NCI-H2196 (cell line): ENCODE data around the gene FAM118A.
"Not testable (repeated sequence)": the region's sequence is repeated elsewhere in the genome, so short reads cannot be mapped to it uniquely, and the experiment has no call there.

Source experiments
- DNase-seq: peaks from one replicate; lab custom pipeline; 2025; ENCODE audit not compliant: unreplicated experiment; lab: John Stamatoyannopoulos, UW

FAM118A gene

DNA sequence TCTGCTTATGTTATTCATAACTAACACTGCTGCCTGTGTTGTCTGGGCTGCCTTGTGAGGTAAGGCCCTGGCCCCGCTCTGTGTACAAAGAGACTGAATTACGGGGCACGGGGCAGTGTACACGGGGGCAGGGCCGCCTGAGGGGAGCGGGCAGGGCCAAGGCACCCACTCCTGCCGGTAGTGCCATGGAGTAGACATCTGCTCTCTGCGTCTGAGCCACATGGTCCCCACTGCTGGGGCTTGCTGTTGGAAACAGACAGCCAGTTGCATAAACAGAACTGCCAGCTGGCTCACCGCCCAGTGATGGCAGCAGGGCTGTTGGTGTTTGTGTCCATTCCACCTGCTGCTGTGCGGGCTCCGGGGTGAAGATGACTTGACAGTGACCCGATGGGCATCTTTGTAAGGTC lies 19.8 kb downstream of the FAM118A start:
- peak; percentile 89 for DNase-seq

DNA sequence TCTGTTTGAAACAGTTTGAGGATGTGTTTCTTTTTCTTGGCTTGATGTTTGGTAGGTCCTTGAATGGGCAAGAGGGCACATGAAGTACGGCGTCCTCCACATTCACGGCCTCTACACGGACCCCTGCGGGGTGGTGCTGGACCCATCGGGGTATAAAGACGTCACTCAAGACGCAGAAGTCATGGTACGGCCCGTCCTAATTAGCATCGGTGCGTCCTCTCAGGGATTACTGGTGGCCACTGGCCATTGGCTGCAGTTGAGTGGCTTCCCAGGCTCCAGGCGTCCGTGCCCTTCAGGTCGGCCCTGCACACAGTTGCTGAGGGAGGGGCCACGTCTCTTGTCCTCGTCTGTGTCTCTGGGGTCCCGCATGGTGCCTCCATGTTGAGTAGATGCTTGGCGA lies 20.8 kb downstream of the FAM118A start:
- DNase-seq, result no peak

DNA sequence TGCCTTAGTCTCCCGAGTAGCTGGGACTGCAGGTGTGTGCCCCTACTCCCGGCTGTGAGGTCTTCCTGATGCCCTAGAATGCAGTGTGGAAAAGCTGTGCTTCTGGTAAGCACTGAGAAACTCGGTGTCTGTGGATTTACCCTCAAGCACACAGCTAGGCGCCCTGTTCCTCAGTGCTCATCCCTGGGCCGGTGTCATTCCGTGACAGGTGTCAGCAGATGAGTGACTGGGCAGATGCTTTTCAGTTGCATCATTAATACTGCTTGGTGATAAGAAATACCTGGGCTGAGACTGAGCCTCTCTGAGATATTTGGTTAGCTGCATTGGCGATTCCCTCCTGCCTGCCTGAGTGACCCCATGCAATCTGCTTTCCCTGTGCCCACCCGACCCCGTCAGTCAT lies 21.8 kb downstream of the FAM118A start:
- DNase-seq, result no peak

DNA sequence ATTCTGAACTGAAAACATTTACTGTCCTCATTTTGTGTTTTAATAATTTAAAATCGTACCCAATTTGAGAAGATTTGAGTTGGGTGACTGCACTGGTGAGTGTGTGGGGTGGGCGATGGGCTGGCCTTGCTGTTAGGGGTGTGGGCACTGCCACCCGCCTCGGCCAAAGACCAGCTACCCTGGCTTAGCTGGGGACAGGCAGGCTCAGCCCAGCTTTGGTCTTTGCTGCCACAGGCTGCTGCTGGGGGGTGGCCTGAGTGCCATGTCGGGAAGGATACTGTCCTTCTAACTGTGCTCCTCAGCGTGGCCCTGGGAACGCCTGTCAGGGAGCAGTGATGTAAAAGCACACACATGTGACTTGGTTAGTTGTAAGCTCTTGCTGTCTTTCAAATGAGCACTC lies 22.3 kb downstream of the FAM118A start:
- DNase-seq, result no peak

DNA sequence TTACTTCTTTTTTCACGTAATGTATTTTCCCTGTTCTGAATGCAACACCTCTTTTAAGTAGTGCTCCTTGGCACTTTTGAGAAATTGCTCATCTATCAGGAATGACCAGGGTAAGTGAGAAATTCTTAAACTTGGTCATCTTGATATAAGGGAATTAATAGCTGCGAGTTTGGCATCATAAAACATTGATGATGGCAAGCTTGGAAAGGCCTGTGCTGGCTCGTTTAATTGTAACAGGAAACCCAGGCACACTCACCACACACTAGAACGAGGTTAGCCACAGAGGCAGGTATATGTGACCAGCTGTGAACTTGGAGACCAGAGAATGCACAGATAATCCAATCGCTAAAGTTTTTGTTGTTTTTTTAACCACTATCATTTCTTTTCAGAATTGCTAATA lies 24.3 kb downstream of the FAM118A start:
- DNase-seq, result peak; percentile 34

DNA sequence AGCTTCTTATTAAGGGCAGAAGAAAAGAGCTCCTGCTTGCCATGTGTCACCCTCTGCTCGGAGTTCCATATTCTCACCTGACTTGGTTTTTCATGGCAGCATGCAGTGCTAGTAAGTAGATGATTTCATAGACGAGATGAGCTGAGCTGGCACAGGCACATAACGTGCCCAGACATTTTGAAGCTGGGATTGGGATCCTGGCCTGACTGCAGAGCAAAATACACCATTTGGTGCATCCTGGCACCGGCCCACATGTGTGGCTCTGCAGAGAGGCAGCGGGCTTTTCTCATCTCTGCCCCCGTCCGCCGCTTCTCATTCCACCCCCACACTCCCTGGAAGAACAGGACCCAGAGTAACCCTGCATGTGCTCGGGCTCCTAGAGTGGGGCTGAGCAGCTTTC lies 24.8 kb downstream of the FAM118A start:
- no peak for DNase-seq

DNA sequence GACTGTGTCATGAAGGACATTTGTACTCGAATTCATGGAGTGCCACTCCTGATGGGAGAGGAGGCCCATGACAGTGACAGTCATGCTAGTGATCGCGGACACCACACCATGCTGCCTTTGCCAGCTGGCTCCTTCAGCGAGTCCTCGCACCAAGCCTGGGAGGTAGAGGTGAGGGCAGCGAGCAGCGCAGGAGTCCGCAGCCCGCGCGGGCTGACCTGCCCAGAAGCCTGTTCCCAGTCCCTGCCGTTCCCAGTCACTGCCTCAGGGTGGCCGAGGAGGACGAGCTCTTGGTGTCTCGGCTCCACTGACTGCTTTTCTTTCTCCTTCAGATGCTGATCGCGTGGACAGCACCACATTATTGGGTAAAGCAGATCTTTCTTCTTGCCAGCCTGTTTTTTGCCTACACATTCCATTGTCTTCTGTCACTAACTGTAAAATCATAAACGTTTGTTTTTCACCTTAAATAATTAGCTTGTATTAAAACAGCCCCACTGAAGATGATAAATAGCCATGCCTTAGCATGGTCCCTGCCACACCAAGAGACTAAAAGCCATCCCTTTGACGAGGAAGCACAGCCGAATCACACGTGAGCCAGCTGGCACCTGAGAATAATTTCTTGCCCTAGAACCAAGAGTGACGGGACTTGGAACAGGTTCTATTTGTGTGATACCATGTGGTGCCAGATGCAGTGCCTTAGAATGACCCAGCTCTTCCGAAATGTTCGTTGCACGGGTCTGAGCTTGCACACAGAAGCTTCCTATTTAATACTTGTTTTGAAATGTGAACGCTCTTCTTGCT lies 25.5 kb downstream of the FAM118A start:
- DNase-seq, result peak; percentile 15

DNA sequence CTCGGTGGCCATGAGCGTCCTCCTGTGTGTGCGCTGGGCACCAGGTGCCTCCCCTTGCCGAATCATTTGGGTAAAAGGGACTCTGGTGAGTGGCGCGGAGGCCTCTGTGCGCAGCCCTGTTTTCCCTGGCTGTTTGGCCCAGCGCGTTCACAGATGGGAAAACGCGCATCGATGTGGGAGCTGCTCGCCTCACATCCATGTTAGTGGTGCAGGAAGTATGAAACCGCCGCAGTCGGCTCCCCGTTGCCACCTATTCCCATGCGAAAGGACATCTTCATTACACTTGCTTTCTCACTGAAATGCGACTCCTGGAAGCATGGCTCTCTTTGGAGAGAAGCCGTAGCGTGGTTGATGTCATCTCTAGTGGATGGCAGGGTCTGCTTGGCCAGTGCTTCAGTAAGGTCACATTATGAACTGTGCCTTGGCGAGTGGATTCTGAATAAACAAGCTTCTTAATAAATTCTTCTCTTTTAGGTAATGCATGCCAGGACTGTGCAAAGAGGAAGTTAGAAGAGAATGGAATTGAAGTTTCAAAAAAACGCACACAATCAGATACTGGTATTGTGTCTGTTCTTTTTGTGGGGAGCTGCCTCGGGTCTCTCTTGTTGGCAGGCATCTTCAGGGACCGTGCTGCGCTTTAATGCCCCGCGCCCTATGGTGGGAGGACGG lies 26.3 kb downstream of the FAM118A start:
- no peak for DNase-seq

DNA sequence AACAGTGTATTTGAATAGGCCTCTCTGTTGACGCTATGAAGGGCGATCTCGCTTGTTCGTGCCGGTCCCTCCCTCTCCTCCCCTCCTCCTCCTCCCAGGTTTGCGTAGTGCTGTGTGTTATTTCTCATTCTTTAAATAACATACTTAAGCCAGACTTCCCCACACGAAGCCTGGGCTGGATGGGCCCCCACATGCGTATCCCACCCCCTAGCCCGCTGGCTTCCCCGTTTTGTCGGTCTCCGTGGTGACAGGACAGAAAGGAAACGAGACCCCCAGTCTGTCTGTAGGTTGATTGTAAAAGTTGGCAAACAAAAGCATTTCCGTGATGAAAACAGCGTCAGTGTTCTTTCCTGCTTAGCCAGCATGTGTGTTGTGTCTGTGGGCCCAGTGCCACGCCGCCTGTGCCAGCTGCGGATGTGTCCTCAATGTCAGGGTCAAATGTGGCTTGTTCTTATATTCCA lies 27.3 kb downstream of the FAM118A start:
- peak; percentile 78 for DNase-seq

DNA sequence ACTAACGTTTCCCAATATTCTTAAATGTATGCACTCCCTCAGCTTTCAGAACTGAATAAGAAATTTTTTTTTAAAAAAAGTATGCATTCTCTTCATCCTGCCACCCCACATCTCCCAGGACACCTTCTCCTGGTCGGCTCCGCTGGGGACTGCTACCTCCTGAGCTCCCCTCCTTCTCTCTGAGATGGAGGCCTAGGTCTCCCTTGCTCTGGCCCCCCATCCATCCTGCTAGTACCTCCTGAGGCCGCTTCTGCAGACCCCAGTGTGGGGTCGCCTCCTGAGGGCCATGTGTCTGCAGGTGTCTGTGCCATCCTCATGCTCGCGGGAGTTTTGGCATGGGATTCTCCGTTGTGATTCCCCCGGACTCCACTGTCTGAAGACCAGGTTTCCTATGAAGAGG lies 27.8 kb downstream of the FAM118A start:
- DNase-seq, result no peak

DNA sequence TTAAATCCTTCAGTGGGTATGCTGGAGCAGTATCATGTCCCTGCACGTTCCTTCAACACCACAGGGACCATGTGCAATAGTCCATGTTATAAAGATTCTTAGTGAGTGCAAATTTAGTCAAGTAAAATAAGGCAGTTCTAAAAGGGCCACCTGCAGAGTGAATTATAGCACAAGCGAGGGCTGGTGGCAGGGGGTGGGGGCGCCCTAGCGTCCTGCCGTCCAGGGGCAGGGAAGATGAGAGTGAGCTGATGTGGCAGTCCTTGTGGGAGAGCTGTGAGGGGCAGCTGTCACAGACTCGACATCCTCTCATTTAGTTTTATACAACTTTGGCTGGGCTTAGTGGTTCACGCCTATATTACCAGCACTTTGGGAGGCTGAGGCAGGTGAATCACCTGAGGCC lies 29.1 kb downstream of the FAM118A start:
- DNase-seq, result no peak

DNA sequence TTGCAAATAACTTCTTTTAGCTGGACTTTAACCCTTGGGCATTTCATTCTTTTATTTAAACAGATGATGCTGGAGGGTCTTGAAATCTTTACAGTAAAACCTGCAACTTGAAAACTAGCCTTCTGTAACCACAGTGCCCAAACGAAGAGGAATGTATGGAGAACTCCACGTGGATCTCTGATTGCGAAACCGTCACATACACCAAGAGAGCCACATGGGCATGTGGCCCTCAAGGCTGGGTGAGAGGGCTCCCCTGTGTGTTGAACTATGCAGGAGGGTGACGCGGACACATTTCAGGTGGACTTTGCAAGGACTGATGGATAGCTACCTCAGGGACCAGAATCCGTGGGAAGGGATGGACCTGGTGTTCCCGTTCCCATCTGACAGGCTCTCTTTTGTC lies 30.6 kb downstream of the FAM118A start:
- no peak for DNase-seq

DNA sequence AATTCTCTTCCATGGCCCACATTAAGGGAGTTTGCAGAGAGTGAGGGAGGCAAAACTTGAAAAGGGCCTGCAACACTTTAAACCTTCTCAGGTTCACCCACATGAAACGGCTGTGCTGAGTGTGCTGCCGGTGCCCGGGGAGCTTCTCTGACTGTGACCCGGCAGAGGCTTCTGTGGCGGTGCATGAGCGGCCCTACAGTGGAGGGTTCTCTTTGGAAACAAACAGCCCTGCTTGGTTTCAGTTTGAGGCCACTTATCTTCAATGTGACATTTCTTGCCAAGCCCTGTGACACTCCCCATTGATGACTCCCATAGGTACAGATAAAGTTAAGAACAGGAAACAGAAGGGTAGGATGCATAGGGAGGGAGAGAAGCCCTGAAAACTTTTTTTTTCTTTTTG lies 31.8 kb downstream of the FAM118A start:
- DNase-seq, result no peak

DNA sequence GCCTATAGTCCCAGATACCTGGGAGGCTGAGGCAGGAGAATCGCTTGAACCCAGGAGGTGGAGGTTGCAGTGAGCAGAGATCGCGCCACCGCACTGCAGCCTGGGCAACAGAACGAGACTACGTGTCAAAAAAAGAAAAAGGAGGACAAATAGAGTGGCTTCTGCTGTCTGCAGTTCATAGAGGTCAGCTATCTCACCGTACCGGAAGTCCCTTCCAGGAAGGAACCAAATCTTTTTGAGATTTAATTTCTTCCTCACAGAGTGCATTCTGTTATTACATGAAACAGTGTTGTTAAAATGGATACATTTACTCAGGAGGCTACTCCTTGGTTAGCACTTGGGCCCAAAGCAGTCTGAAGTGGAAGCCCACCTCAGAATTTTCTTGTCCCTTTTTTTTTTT lies 33.4 kb downstream of the FAM118A start:
- DNase-seq, result no peak

DNA sequence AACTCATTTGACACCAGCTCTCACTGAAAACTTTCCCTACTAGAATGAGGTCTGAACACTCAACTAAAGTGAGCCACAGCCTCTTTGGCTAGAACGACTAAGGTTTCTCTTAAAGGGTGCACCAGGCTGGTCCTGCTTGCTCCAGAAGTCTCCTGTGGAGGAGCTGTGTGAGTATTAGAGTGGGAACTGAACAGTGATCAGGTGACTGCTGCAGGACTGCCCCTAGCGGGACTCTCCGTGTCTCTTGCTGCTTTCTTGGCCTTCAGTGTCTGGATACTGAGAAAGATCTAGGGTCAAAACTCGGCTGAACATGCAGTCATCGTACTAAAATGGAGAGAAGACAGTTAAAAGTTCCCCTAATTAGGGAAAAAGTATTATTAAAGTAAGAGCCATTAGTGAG lies 34.6 kb downstream of the FAM118A start:
- no peak for DNase-seq

DNA sequence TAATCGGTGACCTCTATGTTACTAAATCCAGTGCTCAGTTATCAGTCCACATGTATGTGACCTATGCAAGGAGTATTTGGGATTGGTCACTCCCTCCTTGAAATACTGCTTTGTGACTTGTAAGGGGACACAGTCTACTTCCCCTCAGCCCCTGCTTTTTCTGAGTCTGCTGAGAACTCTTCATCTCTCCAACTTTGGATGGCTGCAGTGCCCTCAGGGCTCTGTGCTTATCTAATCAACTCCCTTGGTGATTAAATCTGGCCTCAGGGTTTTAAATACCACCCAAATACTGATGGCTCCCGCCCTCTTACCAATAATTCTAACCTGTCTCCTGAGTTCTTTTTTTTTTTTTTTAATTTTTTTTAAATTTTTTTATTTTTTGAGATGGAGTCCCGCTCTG lies 40.2 kb downstream of the FAM118A start:
- no peak for DNase-seq

DNA sequence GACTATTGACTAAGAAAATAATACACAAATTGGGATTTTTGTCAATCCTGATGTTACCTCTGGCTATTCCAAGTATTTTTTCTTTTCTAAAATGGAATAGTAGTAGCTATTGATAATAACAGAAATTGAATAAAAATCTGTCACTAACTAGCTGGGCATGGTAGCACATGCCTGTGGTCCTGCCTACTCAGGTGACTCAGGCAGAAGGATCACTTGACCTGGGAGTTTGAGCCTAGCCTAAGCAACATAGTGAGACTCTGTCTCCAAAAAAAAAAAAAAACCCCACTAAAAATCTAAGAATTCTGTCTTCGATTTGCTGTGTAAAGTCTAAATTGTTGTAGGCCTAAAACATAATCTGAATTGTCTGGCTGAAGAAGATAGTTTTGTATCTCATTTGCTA lies 42.2 kb downstream of the FAM118A start:
- no peak for DNase-seq

DNA sequence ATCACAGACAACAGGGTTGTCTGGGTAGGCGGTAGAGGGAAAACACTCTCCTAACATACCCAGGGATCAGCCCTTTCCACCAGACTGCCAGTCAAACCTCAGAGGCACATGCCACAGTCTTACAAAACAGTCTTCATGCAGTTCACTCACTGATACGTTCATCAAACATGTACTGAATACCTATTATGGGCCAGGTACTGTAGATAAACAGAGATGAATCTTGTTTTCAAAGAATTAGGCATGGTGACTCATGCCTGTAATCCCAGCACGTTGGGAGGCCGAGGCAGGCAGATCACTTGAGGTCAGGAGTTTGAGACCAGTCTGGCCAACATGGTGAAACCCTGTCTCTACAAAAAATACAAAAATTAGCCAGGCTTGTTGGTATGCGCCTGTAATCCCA lies 43.0 kb downstream of the FAM118A start:
- not testable (repeated sequence) for DNase-seq

DNA sequence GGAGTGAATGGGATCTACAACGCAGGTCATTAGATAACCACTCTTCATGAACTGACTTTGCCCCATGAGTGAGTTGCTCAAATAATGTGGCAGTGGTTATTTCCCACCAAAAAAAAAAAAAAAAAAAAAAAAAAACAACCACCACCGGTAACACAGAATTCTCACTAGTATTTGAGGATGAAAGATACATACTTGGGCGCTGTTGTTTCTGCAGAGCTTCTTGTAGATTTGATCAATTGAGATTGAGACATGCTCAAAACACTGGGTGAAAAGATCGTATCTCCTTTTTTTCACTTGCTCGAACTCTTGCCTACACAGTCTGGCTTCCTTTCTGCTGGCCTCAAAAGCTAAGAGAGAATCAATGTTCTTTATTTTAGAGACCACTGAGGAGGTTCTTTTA lies 44.1 kb downstream of the FAM118A start:
- no peak for DNase-seq

DNA sequence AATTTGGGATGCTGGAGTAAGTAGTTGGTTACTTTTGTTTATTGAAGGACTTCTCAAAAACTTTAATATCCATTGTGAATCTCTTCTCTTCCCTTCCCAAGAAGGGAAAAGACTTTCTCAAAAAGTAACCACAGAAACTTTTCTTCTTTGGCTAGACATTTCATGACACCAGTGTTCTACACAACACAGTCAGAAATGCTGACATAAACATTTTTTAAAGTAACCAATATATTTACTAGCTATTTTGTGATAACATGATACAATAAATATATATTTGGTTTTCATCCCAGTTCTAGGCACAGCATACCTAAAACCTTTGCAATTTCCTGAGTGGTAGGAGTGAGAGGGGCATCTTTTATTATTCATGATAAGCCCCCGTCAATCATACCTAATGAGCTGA lies 47.8 kb downstream of the FAM118A start:
- no peak for DNase-seq

DNA sequence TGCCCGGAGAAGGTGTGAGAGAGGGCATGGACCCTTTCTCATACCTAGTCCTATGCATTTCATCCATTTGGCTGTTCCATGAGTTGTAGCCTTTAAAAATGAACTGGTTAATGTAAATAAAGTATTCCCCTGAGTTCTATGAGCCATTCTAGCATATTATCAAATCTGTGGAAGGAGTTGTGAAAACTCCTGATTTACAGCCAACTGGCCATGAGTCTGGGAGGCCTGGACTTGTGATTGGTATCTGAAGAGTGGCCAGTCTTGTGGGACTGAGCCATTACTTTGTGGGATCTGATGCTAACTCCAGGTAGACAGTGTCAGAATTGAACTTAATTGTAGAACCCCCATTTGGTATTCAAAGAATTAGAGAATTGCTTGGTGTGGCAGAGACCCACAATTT lies 48.4 kb downstream of the FAM118A start:
- DNase-seq, result no peak

DNA sequence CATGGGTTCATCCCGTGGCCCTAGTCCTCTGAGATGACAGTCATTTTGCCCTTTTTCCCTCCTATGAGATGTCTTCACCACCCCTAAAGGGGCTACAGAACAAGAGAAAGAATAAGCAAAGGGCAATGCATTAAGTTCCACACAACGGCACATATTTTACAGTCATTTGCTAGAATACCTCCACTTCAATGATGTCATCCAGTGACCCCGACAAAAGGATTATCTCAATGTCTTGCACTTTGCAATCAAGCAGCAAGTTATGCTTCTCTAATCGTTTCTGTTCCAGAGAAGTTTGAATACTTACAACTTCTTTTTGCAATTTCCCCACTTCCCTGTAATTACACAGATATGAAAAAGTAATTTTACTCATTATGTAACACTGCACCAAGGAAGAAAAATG lies 49.9 kb downstream of the FAM118A start:
- no peak for DNase-seq

DNA sequence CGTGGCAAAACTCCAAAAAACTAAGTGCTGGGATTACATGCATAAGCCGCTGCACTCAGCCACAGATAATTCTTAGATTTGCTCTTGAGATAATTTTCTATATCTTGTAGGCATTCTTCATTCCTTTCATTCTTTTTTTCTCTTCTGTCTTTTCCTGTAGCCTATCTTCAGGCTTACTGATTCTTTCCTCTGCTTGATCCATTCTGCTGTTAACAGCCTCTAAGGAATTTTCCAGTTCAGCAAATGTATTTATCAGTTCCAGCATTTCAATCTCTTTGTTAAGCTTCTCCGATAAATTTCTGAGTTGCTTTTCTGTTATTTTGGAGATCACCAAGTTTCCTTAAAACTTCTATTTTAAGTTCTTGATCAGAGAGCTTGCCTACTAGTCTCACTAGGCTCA lies 57.0 kb downstream of the FAM118A start:
- DNase-seq, result no peak
